GM23338 (cell line): ENCODE data around the gene DOCK2. TPM values are rescaled to one million over a fixed set of nuclear protein-coding genes. Genes with fewer than 3 reads are reported as not detected.

ENCODE experiments used
- ATAC-seq: fragments of 200-7000 bp; cut with Tn5 transposase; 3 replicates; pipeline ENCODE4 v1.9.1; 2020
- DNase-seq: peaks from one replicate; pipeline ENCODE4 v3.0.0-alpha.2; 2015; ENCODE audit warnings: low spot score
- H2AFZ ChIP-seq: fragments of 200-600 bp; sonication (generic); 2 replicates; pipeline ENCODE4 v1.8.0; 2016; ENCODE audit warnings: antibody characterized with exemption, mild to moderate bottlenecking, moderate library complexity
- H3F3A ChIP-seq: fragments of 200-600 bp; sonication (generic); replicated peaks from 2 replicates; pipeline ENCODE4 v1.8.0; 2017; ENCODE audit warnings: antibody characterized with exemption, mixed run types, low read depth
- H3K27ac ChIP-seq: fragments of 200-600 bp; sonication (generic); 2 replicates; pipeline ENCODE4 v1.6.1; 2016; ENCODE audit warnings: low read depth
- H3K27me3 ChIP-seq: fragments of 200-600 bp; sonication (generic); 2 replicates; pipeline ENCODE4 v1.8.0; 2016; ENCODE audit warnings: mild to moderate bottlenecking, mixed run types, moderate library complexity; ENCODE audit not compliant: insufficient read depth
- H3K36me3 ChIP-seq: fragments of 200-600 bp; sonication (generic); 2 replicates; pipeline ENCODE4 v1.8.0; 2016; ENCODE audit warnings: mild to moderate bottlenecking; ENCODE audit not compliant: insufficient read depth
- H3K4me1 ChIP-seq: fragments of 200-600 bp; sonication (generic); 2 replicates; pipeline ENCODE4 v1.8.0; 2016; ENCODE audit warnings: mild to moderate bottlenecking, moderate library complexity; ENCODE audit not compliant: insufficient read depth
- H3K4me2 ChIP-seq: fragments of 200-600 bp; sonication (generic); 2 replicates; pipeline ENCODE4 v1.7.1; 2017; ENCODE audit warnings: mixed run types
- H3K4me3 ChIP-seq: fragments of 200-600 bp; sonication (generic); 2 replicates; pipeline ENCODE4 v1.6.1; 2016; ENCODE audit warnings: mixed run types
- H3K79me2 ChIP-seq: fragments of 200-600 bp; sonication (generic); replicated peaks from 2 replicates; pipeline ENCODE4 v1.8.0; 2017; ENCODE audit warnings: mild to moderate bottlenecking; ENCODE audit not compliant: insufficient read depth
- H3K9me2 ChIP-seq: fragments of 200-600 bp; sonication (generic); 2 replicates; pipeline ENCODE4 v1.8.0; 2017; ENCODE audit not compliant: insufficient read depth
- H4K20me1 ChIP-seq: fragments of 200-600 bp; sonication (generic); replicated peaks from 2 replicates; pipeline ENCODE4 v1.8.0; 2017; ENCODE audit warnings: mild to moderate bottlenecking; ENCODE audit not compliant: insufficient read depth
- H3K27ac Mint-ChIP-seq: 2 replicates; pipeline ENCODE4 v1.8.0; 2020; ENCODE audit warnings: inconsistent platforms, mild to moderate bottlenecking, moderate library complexity, mixed read lengths
- H3K27me3 Mint-ChIP-seq: 3 replicates; pipeline ENCODE4 v1.8.0; 2022; ENCODE audit warnings: low read depth, mild to moderate bottlenecking, moderate library complexity, mixed read lengths, inconsistent platforms; ENCODE audit not compliant: insufficient read depth, poor library complexity
- H3K36me3 Mint-ChIP-seq: 3 replicates; pipeline ENCODE4 v1.8.0; 2021; ENCODE audit warnings: low read depth, mild to moderate bottlenecking, inconsistent platforms, moderate library complexity, mixed read lengths
- H3K4me1 Mint-ChIP-seq: 3 replicates; pipeline ENCODE4 v1.8.0; 2020; ENCODE audit warnings: mild to moderate bottlenecking, inconsistent platforms, mixed read lengths
- H3K4me3 Mint-ChIP-seq: 3 replicates; pipeline ENCODE4 v1.8.0; 2021; ENCODE audit warnings: moderate library complexity, mild to moderate bottlenecking, inconsistent platforms, mixed read lengths
- H3K9me3 Mint-ChIP-seq: 3 replicates; pipeline ENCODE4 v1.8.0; 2020; ENCODE audit warnings: moderate library complexity, mild to moderate bottlenecking, inconsistent platforms, mixed read lengths
- CREB1 ChIP-seq: fragments of 250-450 bp; sonication (Bioruptor Pico); IDR thresholded peaks from 2 replicates; pipeline ENCODE4 v1.5.0; 2020; ENCODE audit warnings: low read depth, mild to moderate bottlenecking, moderate library complexity
- EZH2 ChIP-seq: fragments of 200-600 bp; sonication (generic); IDR thresholded peaks from one replicate; pipeline ENCODE4 v1.8.0; 2017; ENCODE audit warnings: antibody characterized with exemption, mild to moderate bottlenecking, low read depth; ENCODE audit not compliant: unreplicated experiment
- EZH2phosphoT487 ChIP-seq: fragments of 200-600 bp; sonication (generic); IDR thresholded peaks from one replicate; pipeline ENCODE4 v1.8.1; 2018; ENCODE audit warnings: antibody characterized with exemption; ENCODE audit not compliant: unreplicated experiment
- JUNB ChIP-seq: IDR thresholded peaks from one replicate; pipeline ENCODE4 v1.6.1; 2016; ENCODE audit warnings: antibody characterized with exemption; ENCODE audit not compliant: unreplicated experiment
- NANOG ChIP-seq: IDR thresholded peaks from 2 replicates; pipeline ENCODE4 v1.6.1; 2016; ENCODE audit warnings: antibody characterized with exemption, borderline replicate concordance
- STAT1 ChIP-seq: IDR thresholded peaks from one replicate; pipeline ENCODE4 v1.6.1; 2016; ENCODE audit warnings: antibody characterized with exemption; ENCODE audit not compliant: unreplicated experiment
- ZNF114 ChIP-seq: fragments of 250-450 bp; sonication (Bioruptor Pico); IDR thresholded peaks from 2 replicates; pipeline ENCODE4 v1.5.0; 2020; ENCODE audit warnings: mild to moderate bottlenecking, moderate library complexity
- ZNF331 ChIP-seq: fragments of 250-450 bp; sonication (Bioruptor Pico); IDR thresholded peaks from 2 replicates; pipeline ENCODE4 v1.5.0; 2020; ENCODE audit warnings: low read depth, mild to moderate bottlenecking, moderate library complexity
- polyA plus RNA-seq: library from polyadenylated mRNA; unstranded; fragments of >200 nt; fragmentation: Nextera tagmentation; extraction: Ambion mirVana; gene quantifications from 2 replicates; pipeline ENCODE4 v1.2.1, GENCODE V29; 2016
- total RNA-seq: library from RNA; depleted of rRNA; stranded (reverse); fragments of >200 nt; shearing (Covaris generic); gene quantifications from 2 replicates; pipeline ENCODE4 v1.2.3, GENCODE V29; 2014
- TF ChIP-seq, protein P1 (sequence below): fragments of 250-450 bp; sonication (Bioruptor Pico); IDR thresholded peaks from 2 replicates; pipeline ENCODE4 v1.5.0; 2020; ENCODE audit warnings: mild to moderate bottlenecking, moderate library complexity
- TF ChIP-seq, protein P2 (sequence below), 2 experiments: fragments of 200-600 bp in 1 of 2; sonication (generic) in 1 of 2; conservative IDR thresholded peaks; 2 replicates each; pipeline versions ENCODE4 v1.5.1 to v1.6.1; 2016 to 2017; ENCODE audit warnings: antibody characterized with exemption in 2 of 2, low read depth in 2 of 2, mild to moderate bottlenecking in 2 of 2, moderate library complexity in 1 of 2
- TF ChIP-seq, protein P3 (sequence below): IDR thresholded peaks from one replicate; pipeline ENCODE4 v1.6.1; 2018; ENCODE audit warnings: antibody characterized with exemption; ENCODE audit not compliant: unreplicated experiment

Gene DOCK2
- total and polyA plus RNA-seq, 2 experiments from 2014 or later = 3.7 to 9.4 TPM

DNA sequence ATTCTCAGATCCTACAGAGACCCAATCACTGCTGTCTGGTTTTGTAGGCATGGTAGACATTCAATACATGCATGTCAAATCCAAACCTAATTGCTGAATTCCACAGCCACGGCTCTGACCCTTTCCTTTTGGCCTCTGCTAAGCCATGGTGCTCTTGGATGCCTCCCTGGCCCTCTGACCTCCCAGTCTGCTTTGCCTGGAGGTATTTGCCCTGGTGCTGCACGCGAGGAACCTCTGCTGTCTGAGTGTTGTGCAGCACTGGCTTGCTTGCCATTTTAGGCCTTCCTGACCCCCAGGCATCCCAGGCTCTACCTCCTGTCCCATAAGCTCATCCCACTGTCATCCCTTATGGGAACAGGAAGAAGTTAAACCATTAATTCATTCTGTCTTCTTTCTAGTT lies 60.9 kb downstream of the DOCK2 start (continued):
- TF ChIP-seq, protein P1, sequence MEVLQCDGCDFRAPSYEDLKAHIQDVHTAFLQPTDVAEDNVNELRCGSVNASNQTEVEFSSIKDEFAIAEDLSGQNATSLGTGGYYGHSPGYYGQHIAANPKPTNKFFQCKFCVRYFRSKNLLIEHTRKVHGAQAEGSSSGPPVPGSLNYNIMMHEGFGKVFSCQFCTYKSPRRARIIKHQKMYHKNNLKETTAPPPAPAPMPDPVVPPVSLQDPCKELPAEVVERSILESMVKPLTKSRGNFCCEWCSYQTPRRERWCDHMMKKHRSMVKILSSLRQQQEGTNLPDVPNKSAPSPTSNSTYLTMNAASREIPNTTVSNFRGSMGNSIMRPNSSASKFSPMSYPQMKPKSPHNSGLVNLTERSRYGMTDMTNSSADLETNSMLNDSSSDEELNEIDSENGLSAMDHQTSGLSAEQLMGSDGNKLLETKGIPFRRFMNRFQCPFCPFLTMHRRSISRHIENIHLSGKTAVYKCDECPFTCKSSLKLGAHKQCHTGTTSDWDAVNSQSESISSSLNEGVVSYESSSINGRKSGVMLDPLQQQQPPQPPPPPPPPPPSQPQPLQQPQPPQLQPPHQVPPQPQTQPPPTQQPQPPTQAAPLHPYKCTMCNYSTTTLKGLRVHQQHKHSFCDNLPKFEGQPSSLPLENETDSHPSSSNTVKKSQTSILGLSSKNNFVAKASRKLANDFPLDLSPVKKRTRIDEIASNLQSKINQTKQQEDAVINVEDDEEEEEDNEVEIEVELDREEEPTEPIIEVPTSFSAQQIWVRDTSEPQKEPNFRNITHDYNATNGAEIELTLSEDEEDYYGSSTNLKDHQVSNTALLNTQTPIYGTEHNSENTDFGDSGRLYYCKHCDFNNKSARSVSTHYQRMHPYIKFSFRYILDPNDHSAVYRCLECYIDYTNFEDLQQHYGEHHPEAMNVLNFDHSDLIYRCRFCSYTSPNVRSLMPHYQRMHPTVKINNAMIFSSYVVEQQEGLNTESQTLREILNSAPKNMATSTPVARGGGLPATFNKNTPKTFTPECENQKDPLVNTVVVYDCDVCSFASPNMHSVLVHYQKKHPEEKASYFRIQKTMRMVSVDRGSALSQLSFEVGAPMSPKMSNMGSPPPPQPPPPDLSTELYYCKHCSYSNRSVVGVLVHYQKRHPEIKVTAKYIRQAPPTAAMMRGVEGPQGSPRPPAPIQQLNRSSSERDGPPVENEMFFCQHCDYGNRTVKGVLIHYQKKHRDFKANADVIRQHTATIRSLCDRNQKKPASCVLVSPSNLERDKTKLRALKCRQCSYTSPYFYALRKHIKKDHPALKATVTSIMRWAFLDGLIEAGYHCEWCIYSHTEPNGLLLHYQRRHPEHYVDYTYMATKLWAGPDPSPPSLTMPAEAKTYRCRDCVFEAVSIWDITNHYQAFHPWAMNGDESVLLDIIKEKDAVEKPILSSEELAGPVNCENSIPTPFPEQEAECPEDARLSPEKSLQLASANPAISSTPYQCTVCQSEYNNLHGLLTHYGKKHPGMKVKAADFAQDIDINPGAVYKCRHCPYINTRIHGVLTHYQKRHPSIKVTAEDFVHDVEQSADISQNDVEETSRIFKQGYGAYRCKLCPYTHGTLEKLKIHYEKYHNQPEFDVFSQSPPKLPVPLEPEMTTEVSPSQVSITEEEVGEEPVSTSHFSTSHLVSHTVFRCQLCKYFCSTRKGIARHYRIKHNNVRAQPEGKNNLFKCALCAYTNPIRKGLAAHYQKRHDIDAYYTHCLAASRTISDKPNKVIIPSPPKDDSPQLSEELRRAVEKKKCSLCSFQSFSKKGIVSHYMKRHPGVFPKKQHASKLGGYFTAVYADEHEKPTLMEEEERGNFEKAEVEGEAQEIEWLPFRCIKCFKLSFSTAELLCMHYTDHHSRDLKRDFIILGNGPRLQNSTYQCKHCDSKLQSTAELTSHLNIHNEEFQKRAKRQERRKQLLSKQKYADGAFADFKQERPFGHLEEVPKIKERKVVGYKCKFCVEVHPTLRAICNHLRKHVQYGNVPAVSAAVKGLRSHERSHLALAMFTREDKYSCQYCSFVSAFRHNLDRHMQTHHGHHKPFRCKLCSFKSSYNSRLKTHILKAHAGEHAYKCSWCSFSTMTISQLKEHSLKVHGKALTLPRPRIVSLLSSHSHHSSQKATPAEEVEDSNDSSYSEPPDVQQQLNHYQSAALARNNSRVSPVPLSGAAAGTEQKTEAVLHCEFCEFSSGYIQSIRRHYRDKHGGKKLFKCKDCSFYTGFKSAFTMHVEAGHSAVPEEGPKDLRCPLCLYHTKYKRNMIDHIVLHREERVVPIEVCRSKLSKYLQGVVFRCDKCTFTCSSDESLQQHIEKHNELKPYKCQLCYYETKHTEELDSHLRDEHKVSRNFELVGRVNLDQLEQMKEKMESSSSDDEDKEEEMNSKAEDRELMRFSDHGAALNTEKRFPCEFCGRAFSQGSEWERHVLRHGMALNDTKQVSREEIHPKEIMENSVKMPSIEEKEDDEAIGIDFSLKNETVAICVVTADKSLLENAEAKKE = no peak
- no peak for TF ChIP-seq STAT1
- TF ChIP-seq, protein P2, sequence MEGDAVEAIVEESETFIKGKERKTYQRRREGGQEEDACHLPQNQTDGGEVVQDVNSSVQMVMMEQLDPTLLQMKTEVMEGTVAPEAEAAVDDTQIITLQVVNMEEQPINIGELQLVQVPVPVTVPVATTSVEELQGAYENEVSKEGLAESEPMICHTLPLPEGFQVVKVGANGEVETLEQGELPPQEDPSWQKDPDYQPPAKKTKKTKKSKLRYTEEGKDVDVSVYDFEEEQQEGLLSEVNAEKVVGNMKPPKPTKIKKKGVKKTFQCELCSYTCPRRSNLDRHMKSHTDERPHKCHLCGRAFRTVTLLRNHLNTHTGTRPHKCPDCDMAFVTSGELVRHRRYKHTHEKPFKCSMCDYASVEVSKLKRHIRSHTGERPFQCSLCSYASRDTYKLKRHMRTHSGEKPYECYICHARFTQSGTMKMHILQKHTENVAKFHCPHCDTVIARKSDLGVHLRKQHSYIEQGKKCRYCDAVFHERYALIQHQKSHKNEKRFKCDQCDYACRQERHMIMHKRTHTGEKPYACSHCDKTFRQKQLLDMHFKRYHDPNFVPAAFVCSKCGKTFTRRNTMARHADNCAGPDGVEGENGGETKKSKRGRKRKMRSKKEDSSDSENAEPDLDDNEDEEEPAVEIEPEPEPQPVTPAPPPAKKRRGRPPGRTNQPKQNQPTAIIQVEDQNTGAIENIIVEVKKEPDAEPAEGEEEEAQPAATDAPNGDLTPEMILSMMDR (conservative IDR thresholded peaks at IDR 0.05; ENCODE audit: low read depth in 2 of 2) = no peak
- no peak for TF ChIP-seq NANOG

DNA sequence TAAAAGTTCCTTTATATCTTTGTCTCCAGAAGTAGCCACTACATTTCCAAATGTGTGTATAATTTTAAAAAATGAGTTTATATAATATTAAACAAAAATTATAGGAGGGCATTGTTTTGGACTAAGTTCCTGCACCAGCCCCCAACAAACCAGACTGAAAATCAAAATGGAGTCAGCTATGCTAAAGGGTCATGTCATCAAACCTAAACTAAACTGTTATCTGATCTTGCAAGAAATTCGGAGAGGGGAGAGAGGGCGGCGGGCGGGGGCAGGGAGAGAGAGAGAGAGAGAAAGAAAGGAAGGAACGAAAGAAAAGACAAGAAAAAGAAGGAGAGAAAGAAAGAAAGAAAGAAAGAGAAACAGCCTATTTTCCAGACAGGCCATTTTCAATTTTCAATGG lies 63.5 kb downstream of the DOCK2 start:
- Mint-ChIP-seq H3K36me3 (no peaks in the 10 kb centered on the region), H3K4me1 (peaks cover 6% of the 10 kb centered on the region), H3K27me3 (no peaks in the 10 kb centered on the region), H3K27ac (no peak overlapping the region), H3K9me3 (no peaks in the 10 kb centered on the region), H3K4me3 (no peak overlapping the region)
- Histone ChIP-seq H3K79me2 (no peaks in the 10 kb centered on the region), H3K4me2 (no peak overlapping the region), H2AFZ (no peak overlapping the region), H3K9me2 (no peaks in the 10 kb centered on the region), H3K4me1 (no peaks in the 10 kb centered on the region), H3K27me3 (no peaks in the 10 kb centered on the region), H3K4me3 (no peak overlapping the region), H3K27ac (no peak overlapping the region), H4K20me1 (no peaks in the 10 kb centered on the region), H3K36me3 (no peaks in the 10 kb centered on the region), H3F3A (no peaks in the 10 kb centered on the region)
- ATAC-seq (no peak), DNase-seq (no peak)
- no peak for TF ChIP-seq EZH2
- TF ChIP-seq ZNF331 (CRISPR knock-in tag) = no peak
- no peak for TF ChIP-seq JUNB
- TF ChIP-seq, protein P3, sequence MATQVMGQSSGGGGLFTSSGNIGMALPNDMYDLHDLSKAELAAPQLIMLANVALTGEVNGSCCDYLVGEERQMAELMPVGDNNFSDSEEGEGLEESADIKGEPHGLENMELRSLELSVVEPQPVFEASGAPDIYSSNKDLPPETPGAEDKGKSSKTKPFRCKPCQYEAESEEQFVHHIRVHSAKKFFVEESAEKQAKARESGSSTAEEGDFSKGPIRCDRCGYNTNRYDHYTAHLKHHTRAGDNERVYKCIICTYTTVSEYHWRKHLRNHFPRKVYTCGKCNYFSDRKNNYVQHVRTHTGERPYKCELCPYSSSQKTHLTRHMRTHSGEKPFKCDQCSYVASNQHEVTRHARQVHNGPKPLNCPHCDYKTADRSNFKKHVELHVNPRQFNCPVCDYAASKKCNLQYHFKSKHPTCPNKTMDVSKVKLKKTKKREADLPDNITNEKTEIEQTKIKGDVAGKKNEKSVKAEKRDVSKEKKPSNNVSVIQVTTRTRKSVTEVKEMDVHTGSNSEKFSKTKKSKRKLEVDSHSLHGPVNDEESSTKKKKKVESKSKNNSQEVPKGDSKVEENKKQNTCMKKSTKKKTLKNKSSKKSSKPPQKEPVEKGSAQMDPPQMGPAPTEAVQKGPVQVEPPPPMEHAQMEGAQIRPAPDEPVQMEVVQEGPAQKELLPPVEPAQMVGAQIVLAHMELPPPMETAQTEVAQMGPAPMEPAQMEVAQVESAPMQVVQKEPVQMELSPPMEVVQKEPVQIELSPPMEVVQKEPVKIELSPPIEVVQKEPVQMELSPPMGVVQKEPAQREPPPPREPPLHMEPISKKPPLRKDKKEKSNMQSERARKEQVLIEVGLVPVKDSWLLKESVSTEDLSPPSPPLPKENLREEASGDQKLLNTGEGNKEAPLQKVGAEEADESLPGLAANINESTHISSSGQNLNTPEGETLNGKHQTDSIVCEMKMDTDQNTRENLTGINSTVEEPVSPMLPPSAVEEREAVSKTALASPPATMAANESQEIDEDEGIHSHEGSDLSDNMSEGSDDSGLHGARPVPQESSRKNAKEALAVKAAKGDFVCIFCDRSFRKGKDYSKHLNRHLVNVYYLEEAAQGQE = no peak
- TF ChIP-seq EZH2phosphoT487 = no peak
- TF ChIP-seq CREB1 (CRISPR knock-in tag) = no peak
- TF ChIP-seq, protein P2 (conservative IDR thresholded peaks at IDR 0.05; ENCODE audit: low read depth in 2 of 2) = no peak
- TF ChIP-seq ZNF114 (CRISPR knock-in tag) = no peak
